Pulmonary artery endothelial cell (primary cell): ENCODE measurements around the gene EPB41L3. TPM values are rescaled to one million over a fixed set of nuclear protein-coding genes. Genes with fewer than 3 reads are reported as not detected.

Experiments used
- DNase-seq: peaks from one replicate; pipeline ENCODE4 v3.0.0-alpha.2; 2011; ENCODE audit warnings: low read depth, low spot score
- total RNA-seq: library from RNA; depleted of rRNA; stranded (reverse); fragments of >200 nt; gene quantifications from 2 replicates; pipeline ENCODE4 v1.2.3, GENCODE V29; 2014

The EPB41L3 gene
- total RNA-seq, 1 donor from 2014 or later = 122 TPM

DNA sequence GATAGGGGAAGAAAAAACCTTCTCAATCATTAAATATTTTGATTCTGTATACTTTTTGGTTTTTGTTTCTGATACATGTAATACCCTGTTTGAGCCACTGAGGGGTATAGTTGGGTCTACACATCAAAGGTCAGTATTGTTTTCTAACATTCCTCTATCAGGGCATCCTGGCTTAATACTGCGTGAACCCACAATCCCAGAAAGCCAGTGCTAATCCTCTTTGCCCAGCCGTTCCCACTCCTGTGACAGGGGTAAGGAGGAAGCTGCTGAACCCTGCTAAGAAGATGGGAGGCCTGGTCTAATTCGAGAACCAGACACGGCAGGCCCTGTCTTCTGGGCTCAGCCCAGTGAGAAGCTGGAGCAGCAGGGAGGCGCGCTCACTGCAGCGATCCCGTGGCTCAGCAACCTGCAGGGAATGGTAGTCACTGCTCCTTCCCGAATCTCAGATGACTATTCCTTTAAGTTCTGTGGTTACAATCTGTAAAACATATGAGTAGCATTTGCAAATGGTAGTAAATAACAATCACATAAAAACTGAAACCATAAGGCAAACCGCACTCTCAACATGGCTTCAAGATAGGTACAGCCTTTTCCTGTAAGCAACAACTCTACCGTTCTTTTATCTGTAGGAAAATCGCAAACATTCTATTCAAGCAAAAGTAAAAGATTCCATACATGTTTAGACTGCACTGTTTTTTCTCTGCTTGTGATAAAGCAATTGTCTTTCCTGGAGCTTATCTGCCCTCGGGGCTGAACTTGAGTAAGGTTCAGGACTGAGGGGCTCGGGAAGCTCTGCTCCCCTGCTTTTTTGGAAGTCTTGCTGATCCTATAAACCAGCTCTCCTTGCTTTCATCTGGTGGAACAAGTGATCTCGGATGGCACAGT is 87.0 kb downstream of the EPB41L3 start:
- peak; percentile 20 for DNase-seq

DNA sequence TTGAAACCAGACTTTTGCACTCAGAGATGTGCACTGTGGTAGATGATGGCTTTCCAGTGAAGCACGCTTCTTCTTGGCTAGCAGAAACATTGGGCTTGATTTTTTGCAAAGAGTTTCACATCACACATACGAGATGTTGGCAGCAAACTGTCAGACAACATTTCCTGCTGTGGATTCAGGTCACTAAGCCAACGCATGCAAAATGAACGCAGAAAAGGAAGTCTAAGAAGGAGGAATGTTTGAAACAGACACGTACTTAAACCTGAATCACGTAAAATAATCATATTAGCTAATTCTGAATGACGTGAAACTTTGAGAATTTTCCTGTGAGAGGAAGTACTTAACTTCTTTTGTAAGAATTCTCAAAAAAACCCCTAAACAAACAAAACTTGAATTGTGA is 88.1 kb downstream of the EPB41L3 start:
- peak; percentile 71 for DNase-seq

DNA sequence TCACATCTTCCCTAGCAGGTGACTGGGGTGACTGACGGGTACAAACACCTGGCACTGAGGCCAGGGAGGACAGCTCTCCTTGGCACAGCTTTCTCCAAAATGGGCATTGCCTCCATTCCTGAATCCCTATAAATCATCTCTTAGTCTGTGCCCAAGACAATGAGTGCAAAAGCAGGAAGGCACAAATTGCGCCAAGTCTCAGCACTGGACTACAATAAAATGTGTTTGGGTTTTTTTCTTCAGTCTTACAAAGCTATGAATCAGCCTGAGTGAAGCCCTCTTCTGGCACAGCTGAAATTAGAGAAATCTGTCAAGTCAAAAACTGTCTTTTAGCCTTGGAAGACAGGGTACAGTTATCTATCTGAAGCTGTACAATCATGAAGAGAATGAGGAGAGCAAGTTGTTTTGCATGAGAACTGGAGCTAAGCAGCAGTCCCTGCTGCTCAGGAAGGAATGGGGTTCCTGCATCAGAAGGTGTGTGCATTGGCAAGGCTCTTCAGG is 90.8 kb downstream of the EPB41L3 start:
- no peak for DNase-seq

DNA sequence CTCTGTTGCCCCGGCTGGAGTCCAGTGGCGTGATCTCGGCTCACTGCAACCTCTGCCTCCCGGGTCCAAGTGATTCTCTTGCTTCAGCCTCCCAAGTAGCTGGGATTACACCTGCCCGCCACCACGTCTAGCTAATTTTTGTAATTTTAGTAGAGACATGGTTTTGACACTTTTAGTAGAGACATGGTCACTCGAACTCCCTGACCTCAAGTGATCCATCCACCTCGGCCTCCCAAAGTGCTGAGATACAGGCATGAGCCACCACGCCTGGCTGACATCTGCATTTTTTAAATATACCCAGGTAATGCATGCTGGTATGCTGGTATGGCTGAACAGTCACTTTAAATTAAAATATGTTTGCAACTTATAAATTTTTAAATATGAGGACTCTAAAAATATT is 91.9 kb downstream of the EPB41L3 start:
- no peak for DNase-seq

DNA sequence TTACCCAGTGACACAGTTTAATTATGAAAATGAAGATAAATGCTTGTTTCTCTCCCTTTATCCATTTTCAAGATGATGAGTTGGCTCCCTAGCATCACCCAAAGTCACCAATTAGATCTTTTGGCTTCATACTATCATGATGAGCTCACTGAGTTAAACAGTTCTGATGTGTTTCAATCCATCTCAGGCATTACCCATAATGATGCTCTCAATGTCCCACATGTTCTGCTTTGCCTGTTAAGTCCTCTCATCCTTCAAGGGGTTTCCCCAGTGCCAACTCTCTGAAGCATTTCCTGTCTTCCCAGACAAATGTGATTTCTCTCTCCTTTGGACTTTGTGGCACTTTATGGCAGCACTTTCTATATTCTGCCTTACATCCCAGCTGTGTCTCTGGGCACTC is 92.6 kb downstream of the EPB41L3 start:
- DNase-seq = no peak

DNA sequence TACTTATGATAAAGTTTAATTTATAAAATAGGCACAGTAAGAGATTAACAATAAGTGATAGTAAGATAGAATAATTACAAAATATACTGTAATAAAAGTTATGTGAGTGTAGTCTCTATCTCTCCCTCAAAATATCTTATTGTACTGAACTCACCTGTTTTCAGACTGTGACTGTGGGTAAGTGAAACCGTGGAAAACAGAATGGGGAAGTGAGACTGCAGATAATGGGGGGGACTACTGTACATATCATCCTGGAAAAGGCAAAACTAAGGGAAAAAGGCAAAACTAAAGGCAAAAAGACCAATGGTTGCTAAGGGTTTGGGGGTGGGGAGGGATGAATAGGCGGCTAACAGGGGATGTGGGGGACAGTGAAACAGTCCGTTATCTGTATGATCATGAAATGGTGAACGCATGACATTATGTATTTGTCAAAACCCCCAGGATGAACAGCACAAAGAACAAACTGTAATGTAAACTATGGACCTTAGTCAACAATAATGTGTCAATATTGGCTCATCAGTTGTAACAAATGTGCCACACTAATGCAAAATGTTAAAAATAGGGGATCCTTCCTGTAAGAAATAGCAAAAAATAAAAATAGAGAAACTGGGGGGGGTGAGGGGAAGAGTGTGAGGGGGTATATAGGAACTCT is 93.8 kb downstream of the EPB41L3 start:
- DNase-seq = no peak

DNA sequence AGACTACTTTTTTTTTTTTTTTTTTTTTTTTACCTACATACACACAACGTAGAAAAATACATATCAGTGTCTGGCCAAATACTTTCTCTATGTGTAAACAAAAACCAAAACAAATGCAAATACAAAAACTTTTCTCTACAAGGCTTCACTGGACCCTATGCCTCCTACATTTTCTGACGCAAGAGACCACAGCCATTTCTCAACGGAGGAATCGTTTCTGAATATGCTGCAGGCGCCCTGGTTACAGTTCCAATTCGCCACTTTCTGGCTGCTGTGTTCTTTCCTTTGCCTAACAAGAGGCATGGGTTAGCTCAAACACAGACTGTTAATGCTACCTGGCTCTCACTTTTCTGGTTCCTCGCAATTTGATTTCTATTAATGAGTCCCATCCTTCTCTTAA is 96.4 kb downstream of the EPB41L3 start:
- DNase-seq = no peak

DNA sequence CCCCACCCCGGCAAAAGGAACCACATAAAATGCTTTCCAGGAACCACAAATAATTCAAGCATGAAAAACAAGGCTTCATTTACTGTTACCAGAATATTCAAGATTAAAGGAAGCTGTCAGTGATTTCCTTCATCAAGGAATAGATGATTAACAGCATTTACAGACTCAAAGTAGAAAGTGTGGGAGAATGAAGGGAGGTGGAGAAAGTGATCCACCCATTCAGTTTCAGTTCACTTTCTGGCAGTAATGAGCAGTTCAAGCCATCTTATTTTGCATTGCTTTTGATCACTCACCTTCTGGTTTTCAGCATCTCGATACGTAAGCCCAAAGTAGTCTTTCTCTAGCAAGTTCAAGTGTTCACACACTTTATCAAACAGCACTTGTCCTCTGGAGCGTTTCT is 99.0 kb downstream of the EPB41L3 start:
- DNase-seq = no peak

DNA sequence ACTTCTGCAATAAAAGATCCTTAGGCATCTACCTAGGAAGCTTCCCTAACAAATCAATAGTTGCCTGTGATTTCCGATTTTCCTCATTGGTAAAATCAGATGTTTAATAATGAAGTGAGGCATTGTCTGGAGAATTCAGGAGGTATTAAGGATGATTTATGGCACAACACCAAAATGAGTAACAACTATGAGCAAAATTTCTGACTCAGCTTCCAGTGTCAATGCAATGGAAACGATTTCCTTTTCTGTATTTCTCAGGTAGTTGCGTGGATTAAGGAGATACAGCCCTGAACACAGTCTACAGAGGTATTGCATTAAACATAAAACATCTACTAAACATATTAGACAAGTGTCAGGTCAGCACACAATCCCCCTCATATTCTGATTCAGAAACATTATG is 99.5 kb downstream of the EPB41L3 start:
- no peak for DNase-seq

DNA sequence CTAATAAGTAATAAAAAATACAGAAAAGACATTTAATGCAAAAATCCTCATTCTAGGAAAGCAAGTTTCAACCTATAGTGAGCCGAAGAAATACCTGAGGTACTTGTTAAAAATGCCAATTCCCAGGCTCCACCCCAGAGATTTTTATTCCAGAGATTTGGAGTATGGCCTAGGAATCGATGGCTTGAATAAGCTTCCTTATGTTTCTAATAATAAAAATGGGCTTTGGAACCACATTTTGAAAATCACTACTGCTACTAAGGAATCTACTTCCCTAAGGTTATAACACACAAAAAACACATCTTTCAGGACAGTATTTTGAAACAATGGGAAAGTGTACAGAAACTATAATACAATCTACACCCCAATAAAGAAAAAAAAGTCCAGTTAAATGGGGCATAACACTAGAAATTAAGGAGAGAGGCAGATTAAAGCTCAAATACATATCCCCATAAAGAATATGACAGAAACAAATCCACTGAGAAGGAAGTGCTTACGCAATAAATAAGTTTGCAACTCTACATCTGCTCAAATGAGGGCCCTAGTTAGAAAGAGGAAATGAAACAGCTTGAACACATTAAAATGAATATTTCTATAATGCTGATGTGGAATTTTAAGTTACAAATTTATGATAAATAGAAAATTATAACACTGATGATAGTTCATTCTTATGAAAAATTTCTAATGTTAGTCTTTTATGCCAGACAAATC is 103.7 kb downstream of the EPB41L3 start:
- no peak for DNase-seq

DNA sequence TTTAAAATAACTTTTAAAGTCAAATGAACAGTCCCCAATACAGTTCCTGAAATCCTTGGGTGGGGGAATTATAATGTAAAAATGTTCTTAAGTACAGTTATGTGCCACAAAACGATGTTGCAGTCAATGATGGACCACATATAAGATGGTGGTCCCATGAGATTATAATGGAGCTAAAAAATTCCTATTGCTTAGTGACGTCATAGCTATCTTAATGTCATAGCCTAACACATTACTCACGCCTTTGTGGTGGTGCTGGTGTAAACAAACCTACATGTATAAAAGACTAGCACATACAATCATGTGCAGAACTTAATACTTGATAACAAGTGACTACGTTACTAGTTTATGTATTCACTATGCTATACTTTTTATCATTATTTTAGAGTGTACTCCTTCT is 109.4 kb downstream of the EPB41L3 start:
- DNase-seq = no peak

DNA sequence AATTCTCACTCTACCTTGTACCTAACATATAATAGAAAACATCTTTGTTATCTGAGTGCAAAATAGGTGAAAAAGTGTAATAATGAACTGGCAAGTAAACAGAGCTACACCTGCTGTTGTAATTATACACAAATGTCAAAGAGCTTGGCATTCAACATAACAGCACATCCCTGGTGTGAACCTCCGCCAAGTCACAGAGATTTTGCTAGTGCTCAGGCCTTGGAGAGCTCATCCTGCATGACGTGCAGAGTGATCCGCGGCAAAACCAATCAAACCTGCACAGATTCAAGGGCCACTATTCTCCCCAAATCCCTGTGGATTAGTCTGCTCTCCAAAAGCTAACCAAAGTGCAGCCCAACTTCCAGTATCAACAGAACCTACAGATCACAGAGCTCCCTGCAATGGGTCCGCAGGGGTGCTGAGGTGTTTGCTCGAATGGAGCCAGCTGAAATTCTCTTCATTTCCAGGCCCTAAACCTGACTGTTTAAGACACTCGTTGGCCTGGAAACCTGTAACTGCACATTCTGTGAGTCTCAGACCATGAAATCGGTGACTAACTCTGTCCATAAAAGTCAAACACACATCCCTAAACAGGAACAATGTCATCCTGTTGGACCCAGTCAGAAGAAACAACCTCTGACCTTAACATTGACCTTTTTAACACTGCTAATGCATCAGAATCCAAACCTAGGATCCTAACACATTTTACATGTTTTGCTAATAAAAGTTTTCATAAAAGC is 111.8 kb downstream of the EPB41L3 start:
- DNase-seq = no peak

DNA sequence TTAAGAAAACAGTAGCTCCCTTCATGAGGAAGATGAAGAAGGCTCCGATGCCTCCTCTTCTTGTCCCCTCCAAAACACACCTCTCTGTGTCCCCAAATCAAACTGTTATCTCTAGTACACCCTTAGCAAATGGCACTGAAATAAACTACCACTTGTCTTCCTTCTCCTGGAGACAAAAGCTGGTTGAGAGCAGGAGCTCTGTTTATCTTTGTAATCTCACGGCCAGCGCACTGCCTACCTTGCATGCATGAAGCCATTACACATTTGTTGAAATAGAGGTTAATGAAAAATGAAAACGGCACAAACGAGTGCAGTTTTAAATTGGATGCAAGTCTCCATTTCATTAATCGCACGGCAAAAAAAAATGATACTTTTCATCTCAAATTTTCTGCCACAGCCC is 113.7 kb downstream of the EPB41L3 start:
- DNase-seq = no peak

DNA sequence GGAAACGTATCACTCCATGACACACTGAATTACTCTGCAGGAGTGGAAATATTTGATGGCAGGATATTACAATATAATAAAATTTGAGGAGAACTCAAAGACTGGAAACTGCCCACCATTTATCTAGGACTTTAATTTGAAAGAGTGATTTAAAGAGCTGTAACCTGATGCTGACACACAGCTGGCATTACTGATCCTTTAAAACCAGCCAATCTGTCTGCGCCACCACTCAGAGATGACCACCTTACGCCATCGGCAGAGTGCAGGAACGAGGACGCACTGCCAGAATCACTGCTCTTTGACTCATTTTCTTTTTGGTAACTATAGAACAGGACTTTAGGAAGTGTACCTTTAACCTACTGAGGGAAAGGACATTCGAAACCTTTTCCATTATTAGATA is 114.1 kb downstream of the EPB41L3 start:
- no peak for DNase-seq

DNA sequence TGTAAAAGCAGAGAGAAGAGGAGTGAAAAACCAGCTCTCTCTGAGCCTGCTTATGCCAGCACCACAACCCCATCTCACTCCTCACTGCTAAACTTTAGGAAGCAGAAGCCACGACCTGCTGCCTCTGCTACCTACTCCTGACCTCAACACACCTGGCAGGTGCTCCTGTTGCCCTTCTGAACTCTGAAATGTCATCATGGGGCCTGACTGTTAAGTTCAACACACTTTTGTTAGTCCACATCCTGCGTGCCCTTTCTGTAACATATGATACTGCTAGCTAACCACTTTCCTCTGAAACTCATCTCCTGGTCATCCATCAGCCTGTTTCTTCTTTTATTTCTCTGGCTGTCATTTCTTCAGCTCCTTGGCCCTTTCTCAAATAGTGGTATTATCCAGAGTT is 118.1 kb downstream of the EPB41L3 start:
- no peak for DNase-seq

DNA sequence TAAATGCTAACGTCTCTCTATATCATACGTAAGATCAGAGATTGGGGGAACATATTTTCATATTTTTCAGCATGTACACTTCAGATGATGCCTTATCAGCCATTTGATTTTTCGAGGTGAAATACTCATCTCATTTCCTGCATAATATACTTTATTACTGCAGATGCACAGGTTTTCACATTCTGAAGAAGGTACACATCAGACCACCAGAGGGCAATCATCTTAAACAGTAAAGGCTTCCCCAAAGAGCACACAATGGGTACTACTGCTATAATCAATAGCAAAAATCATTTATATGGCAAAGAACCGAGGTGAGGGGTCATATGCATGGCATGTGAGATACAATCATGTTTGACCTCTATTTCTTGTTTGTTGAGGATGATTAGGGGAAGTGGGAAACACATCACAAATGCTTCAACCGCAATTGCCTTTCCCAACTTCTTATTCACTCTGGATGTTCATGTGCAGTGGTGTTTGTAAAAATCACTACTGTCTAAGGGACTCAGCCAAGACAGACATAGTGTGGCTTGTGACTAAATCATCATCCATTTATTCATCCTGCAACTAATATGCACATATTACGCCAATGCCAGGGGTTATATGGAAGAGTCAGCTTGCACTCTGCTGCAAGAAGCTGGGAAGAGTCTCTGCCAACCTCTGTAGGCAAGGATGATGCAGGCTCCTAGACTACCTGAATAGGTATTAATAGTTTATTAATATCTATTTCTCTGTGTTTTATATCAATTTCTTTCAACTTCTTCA is 118.7 kb downstream of the EPB41L3 start:
- DNase-seq = no peak

DNA sequence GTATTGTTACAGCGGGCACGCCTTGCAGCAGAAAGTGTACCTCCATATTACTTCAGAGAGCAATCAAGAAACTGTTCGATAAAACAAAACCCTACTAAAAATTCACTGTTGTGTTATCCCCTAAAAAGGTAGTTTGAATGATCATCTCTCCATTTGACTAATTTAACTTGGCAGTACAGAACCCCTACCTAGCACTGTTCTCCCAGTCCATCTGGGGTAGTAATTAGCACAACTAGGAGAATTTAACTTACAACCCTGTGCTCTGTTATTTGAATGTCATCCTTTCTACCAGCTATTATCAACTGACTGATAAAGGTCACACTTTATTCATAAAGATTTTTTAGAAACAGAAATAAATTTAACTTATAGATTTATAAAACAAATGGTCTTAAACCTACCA is 121.2 kb downstream of the EPB41L3 start:
- no peak for DNase-seq

DNA sequence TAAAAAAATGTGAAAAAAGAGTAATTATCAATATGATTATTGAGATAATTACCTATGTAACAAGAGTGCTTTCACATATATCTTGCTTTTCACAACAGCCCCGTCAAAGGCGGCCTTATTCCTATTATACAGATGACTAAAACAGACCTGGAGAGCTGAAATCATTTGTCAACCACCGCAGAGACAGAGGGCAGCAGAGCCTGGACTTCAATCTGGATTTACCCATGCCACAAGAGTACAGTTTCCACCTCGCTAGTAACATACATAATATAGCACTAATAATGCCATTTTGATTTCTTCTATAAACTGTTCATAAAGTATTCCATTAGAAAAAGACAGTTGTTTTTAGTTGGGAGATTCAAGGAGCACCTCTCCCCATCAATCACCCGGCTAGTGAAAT is 121.8 kb downstream of the EPB41L3 start:
- no peak for DNase-seq

DNA sequence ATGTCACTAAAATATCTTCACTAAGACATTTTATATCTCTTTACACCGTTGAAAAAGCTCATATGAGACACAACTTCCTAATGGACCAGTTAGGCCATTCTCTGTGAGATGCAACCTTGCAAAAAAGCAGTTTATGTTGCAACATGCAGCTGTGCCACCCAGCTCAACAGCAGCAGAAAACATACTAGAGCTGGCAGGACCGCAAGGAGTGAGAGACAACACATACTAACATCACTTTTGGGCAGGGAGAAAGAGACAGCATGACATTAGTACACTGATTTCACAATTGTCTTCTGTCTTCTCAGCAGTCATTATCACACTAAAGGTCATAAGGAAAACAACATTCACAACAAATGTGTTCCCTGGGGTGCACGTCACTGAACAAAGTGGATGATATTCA is 122.9 kb downstream of the EPB41L3 start:
- DNase-seq = no peak

DNA sequence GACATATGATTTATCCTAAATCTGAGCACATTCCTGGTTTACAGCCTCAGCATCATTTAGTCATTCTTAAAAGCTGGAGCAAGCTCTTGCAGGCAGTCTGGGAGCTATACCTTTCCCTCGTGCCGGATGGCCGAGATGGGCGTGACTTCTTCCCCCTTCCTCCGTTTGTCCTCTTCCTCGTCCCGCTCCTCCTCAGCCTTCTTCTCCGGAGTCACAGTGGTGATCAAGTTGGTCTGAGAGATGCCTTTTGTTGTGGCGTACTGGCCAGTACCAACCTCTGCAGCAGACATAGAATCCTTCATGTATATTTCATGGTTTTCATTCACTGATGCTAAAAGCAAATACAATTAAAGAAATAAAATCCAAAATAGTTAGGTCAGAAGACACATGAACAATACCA is 124.2 kb downstream of the EPB41L3 start:
- no peak for DNase-seq

DNA sequence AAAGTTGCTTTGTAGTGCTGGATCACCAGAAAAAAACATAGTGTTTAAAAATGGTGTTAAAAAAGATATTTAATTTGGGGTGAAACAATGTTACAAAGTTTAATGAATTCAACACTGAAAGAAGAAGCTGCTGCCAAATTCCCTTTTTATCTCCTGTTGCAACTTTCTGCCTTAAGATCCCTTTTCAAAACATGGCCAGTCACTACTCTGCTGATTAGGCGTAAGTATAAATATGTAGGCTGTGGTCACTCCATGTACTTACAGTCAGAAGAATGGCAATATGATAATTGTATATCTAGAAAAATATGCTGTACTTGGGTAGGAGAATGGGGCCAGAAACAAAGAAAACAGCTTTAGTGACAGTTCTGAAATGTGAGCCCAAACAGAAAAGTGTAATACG is 124.8 kb downstream of the EPB41L3 start:
- no peak for DNase-seq
